HepG2 (cell line): ENCODE results near the gene SF1. TPM values are rescaled to one million over a fixed set of nuclear protein-coding genes. Genes with fewer than 3 reads are reported as not detected.
A peak's percentile ranks its signal among the peaks of the same experiment; 100 is the strongest.

Experiments used
- MAFG ChIP-seq: sonication (generic); formaldehyde crosslinking; IDR thresholded peaks from 2 replicates; pipeline ENCODE4 v1.5.1; 2020; ENCODE audit warnings: mild to moderate bottlenecking, missing genetic modification reagents
- SIN3A ChIP-seq: IDR thresholded peaks from 2 replicates; pipeline ENCODE4 v1.6.1; 2011; ENCODE audit warnings: low read depth, mild to moderate bottlenecking, control low read depth, low read length, borderline replicate concordance
- TEAD2 ChIP-seq: sonication (generic); formaldehyde crosslinking; IDR thresholded peaks from 2 replicates; pipeline ENCODE4 v1.9.0; 2021; ENCODE audit warnings: missing genetic modification reagents
- TMF1 ChIP-seq: sonication (generic); formaldehyde crosslinking; IDR thresholded peaks from 2 replicates; pipeline ENCODE4 v1.8.1; 2022; ENCODE audit warnings: low read depth, missing genetic modification reagents
- TRIM24 ChIP-seq: sonication (generic); formaldehyde crosslinking; IDR thresholded peaks from 2 replicates; pipeline ENCODE4 v1.8.0; 2022; ENCODE audit warnings: mild to moderate bottlenecking, missing genetic modification reagents
- ZNF451 ChIP-seq: sonication (generic); formaldehyde crosslinking; IDR thresholded peaks from 2 replicates; pipeline ENCODE4 v1.5.0; 2020; ENCODE audit warnings: mild to moderate bottlenecking, missing genetic modification reagents
- ZNF543 ChIP-seq: sonication (generic); formaldehyde crosslinking; IDR thresholded peaks from 2 replicates; pipeline ENCODE4 v1.4.0; 2020; ENCODE audit warnings: mild to moderate bottlenecking, missing genetic modification reagents
- ZNF772 ChIP-seq: sonication (generic); formaldehyde crosslinking; IDR thresholded peaks from 2 replicates; pipeline ENCODE4 v1.5.0; 2020; ENCODE audit warnings: mild to moderate bottlenecking, missing genetic modification reagents
- ZZZ3 ChIP-seq: sonication (generic); formaldehyde crosslinking; IDR thresholded peaks from 2 replicates; pipeline ENCODE4 v1.4.0; 2020; ENCODE audit warnings: missing genetic modification reagents, mild to moderate bottlenecking, borderline replicate concordance
- polyA plus RNA-seq, 8 experiments: library from polyadenylated mRNA; depleted of rRNA in 3 of 8; stranded (reverse) in 7 of 8; unstranded in 1 of 8; fragments of >200 nt; fragmentation: Illumina TruSeq in 4 of 8; extraction: Trizol in 4 of 8; gene quantifications; 2 replicates each; pipeline versions ENCODE4 v1.2.1 to v1.2.3, GENCODE V29; 2011 to 2016; ENCODE audit warnings: low read depth in 4 of 8, missing spikeins in 1 of 8, mixed read lengths in 1 of 8; ENCODE audit not compliant: insufficient read depth in 1 of 8
- total RNA-seq, 5 experiments: library from RNA; depleted of rRNA; stranded (reverse); fragments of >200 nt; fragmentation: Illumina TruSeq; extraction: Trizol; gene quantifications; 2 replicates each; pipeline ENCODE4 v1.2.3, GENCODE V29; 2016; ENCODE audit warnings: low read depth in 1 of 5
- TF ChIP-seq, protein P1 (sequence below): sonication (generic); formaldehyde crosslinking; IDR thresholded peaks from 2 replicates; pipeline ENCODE4 v1.9.0; 2021; ENCODE audit warnings: missing genetic modification reagents, borderline replicate concordance
- TF ChIP-seq, protein P2 (sequence below): sonication (generic); formaldehyde crosslinking; IDR thresholded peaks from 2 replicates; pipeline ENCODE4 v1.5.1; 2020; ENCODE audit warnings: mild to moderate bottlenecking, missing genetic modification reagents, moderate library complexity
- TF ChIP-seq, protein P3 (sequence below): sonication (generic); formaldehyde crosslinking; IDR thresholded peaks from 2 replicates; pipeline ENCODE4 v1.5.1; 2020; ENCODE audit warnings: missing genetic modification reagents, mild to moderate bottlenecking, borderline replicate concordance
- TF ChIP-seq, protein P4 (sequence below): sonication (generic); formaldehyde crosslinking; IDR thresholded peaks from 2 replicates; pipeline ENCODE4 v1.5.1; 2020; ENCODE audit warnings: missing genetic modification reagents, mild to moderate bottlenecking, borderline replicate concordance
- TF ChIP-seq, protein P5 (sequence below): sonication (generic); formaldehyde crosslinking; IDR thresholded peaks from 2 replicates; pipeline ENCODE4 v1.4.0; 2020; ENCODE audit warnings: mild to moderate bottlenecking, missing genetic modification reagents

The SF1 gene
- total and polyA plus RNA-seq, 2 of the 13 experiments (the other 11 are each of a cell fraction or from before 2014, with no cell fraction given): 55.5 to 70.4 TPM

DNA sequence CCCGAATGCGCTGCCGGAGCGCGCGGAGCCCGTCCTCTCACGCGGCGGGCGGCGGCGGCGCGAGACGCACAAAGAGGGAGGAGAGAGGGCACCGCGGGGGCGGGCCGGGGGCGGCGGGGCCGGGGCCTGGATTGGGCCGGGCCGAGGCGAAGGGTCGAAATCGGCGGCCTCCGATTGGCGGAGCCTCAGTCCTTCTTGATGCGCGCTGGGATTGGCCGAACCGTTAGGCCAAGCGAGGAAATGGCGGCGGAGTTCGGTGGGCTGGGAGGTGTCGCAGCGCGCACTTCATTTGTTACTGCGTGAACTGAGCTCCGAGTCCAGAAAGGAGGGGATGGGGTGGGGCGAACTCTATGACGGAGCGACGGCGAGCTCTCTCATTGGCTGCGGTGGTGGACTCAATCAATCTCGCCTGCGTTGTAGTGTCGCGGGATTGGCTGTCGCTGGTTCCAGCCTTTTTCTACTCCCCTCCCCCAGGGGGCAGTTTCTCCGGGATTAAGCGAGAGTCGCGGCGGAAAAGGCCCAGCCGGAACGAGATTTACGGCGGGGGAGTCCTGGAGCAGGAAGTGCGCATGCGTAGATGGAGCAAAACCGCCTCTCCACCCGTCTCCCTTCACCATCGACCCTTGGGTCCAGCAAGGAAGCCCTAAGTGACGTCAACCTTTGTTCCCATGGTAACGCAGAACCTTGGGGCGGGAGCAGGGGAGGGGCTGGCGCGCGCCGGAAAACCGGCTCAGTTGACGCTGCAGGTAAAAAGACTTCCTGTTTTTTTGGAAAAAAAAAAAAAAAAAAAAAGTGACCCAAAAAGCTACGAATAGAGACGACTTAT is at the start of gene SF1 (continued):
- TF ChIP-seq TRIM24 (CRISPR knock-in tag) (no peak), MAFG (CRISPR knock-in tag) (no peak), TEAD2 (CRISPR knock-in tag) (no peak), TMF1 (CRISPR knock-in tag) (no peak), ZNF451 (CRISPR knock-in tag) (no peak), ZNF543 (CRISPR knock-in tag) (no peak), ZZZ3 (no peak), SIN3A (0 out of 2 replicates have a peak, but pooled peaks have one; percentile 28), ZNF772 (CRISPR knock-in tag) (peak; percentile 44; the same call in 1 of the 2 replicates)
- TF ChIP-seq, protein P1, sequence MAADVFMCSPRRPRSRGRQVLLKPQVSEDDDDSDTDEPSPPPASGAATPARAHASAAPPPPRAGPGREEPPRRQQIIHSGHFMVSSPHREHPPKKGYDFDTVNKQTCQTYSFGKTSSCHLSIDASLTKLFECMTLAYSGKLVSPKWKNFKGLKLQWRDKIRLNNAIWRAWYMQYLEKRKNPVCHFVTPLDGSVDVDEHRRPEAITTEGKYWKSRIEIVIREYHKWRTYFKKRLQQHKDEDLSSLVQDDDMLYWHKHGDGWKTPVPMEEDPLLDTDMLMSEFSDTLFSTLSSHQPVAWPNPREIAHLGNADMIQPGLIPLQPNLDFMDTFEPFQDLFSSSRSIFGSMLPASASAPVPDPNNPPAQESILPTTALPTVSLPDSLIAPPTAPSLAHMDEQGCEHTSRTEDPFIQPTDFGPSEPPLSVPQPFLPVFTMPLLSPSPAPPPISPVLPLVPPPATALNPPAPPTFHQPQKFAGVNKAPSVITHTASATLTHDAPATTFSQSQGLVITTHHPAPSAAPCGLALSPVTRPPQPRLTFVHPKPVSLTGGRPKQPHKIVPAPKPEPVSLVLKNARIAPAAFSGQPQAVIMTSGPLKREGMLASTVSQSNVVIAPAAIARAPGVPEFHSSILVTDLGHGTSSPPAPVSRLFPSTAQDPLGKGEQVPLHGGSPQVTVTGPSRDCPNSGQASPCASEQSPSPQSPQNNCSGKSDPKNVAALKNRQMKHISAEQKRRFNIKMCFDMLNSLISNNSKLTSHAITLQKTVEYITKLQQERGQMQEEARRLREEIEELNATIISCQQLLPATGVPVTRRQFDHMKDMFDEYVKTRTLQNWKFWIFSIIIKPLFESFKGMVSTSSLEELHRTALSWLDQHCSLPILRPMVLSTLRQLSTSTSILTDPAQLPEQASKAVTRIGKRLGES: no peak
- TF ChIP-seq, protein P2, sequence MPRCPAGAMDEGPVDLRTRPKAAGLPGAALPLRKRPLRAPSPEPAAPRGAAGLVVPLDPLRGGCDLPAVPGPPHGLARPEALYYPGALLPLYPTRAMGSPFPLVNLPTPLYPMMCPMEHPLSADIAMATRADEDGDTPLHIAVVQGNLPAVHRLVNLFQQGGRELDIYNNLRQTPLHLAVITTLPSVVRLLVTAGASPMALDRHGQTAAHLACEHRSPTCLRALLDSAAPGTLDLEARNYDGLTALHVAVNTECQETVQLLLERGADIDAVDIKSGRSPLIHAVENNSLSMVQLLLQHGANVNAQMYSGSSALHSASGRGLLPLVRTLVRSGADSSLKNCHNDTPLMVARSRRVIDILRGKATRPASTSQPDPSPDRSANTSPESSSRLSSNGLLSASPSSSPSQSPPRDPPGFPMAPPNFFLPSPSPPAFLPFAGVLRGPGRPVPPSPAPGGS (CRISPR knock-in tag): 0 out of 2 replicates have a peak, but pooled peaks have one; percentile 59
- TF ChIP-seq, protein P3, sequence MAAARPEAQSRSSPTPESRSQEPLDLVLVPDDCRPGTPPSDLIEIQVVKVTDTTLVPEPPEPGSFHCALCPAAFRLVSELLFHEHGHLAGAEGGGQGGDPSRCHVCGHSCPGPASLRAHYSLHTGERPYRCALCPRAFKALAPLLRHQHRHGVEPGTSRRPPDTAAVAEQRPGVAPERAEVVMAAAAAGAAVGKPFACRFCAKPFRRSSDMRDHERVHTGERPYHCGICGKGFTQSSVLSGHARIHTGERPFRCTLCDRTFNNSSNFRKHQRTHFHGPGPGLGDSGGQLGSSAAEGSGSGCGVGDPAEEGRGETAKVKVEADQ: no peak
- TF ChIP-seq, protein P4, sequence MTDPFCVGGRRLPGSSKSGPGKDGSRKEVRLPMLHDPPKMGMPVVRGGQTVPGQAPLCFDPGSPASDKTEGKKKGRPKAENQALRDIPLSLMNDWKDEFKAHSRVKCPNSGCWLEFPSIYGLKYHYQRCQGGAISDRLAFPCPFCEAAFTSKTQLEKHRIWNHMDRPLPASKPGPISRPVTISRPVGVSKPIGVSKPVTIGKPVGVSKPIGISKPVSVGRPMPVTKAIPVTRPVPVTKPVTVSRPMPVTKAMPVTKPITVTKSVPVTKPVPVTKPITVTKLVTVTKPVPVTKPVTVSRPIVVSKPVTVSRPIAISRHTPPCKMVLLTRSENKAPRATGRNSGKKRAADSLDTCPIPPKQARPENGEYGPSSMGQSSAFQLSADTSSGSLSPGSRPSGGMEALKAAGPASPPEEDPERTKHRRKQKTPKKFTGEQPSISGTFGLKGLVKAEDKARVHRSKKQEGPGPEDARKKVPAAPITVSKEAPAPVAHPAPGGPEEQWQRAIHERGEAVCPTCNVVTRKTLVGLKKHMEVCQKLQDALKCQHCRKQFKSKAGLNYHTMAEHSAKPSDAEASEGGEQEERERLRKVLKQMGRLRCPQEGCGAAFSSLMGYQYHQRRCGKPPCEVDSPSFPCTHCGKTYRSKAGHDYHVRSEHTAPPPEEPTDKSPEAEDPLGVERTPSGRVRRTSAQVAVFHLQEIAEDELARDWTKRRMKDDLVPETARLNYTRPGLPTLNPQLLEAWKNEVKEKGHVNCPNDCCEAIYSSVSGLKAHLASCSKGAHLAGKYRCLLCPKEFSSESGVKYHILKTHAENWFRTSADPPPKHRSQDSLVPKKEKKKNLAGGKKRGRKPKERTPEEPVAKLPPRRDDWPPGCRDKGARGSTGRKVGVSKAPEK (CRISPR knock-in tag): no peak
- TF ChIP-seq, protein P5, sequence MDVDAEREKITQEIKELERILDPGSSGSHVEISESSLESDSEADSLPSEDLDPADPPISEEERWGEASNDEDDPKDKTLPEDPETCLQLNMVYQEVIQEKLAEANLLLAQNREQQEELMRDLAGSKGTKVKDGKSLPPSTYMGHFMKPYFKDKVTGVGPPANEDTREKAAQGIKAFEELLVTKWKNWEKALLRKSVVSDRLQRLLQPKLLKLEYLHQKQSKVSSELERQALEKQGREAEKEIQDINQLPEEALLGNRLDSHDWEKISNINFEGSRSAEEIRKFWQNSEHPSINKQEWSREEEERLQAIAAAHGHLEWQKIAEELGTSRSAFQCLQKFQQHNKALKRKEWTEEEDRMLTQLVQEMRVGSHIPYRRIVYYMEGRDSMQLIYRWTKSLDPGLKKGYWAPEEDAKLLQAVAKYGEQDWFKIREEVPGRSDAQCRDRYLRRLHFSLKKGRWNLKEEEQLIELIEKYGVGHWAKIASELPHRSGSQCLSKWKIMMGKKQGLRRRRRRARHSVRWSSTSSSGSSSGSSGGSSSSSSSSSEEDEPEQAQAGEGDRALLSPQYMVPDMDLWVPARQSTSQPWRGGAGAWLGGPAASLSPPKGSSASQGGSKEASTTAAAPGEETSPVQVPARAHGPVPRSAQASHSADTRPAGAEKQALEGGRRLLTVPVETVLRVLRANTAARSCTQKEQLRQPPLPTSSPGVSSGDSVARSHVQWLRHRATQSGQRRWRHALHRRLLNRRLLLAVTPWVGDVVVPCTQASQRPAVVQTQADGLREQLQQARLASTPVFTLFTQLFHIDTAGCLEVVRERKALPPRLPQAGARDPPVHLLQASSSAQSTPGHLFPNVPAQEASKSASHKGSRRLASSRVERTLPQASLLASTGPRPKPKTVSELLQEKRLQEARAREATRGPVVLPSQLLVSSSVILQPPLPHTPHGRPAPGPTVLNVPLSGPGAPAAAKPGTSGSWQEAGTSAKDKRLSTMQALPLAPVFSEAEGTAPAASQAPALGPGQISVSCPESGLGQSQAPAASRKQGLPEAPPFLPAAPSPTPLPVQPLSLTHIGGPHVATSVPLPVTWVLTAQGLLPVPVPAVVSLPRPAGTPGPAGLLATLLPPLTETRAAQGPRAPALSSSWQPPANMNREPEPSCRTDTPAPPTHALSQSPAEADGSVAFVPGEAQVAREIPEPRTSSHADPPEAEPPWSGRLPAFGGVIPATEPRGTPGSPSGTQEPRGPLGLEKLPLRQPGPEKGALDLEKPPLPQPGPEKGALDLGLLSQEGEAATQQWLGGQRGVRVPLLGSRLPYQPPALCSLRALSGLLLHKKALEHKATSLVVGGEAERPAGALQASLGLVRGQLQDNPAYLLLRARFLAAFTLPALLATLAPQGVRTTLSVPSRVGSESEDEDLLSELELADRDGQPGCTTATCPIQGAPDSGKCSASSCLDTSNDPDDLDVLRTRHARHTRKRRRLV (CRISPR knock-in tag): no peak
